Measurements from ENCODE around the gene SIVA1.

Gene SIVA1

GRCh38 chr14:104730487-104730886, 22.5 kb upstream of the SIVA1 start:
- DNase-seq: no peak
- ChIA-PET POLR2A (no interaction called here), CTCF (interaction anchor here (1.1 kb wide), 1 partner anchor 95 kb away, joined by 3 read pairs; no protein-coding TSS in a partner anchor)
- Histone ChIP-seq H3K27me3 (replicated peaks in 2 of 5; ENCODE audit: control insufficient read depth in 4 of 5, insufficient read depth in 5 of 5, low read length in 4 of 5) (no peaks in the 10 kb centered on the region), H3K27ac (ENCODE audit: insufficient read depth in 1 of 2, low read depth in 1 of 2, low read length in 2 of 2, poor library complexity in 1 of 2, severe bottlenecking in 2 of 2) (no peak overlapping the region), H3K4me3 (ENCODE audit: control insufficient read depth in 1 of 7, extremely low read depth in 1 of 7, insufficient read depth in 4 of 7, low read depth in 2 of 7, low read length in 6 of 7) (no peak overlapping the region), H3K9me3 (ENCODE audit: control extremely low read depth in 1 of 5, control insufficient read depth in 4 of 5, insufficient read depth in 2 of 5, low read depth in 1 of 5, low read length in 4 of 5) (no peaks in the 10 kb centered on the region), H3K4me1 (ENCODE audit: control extremely low read depth in 1 of 4, control insufficient read depth in 4 of 4, insufficient read depth in 4 of 4, low read length in 3 of 4) (peaks cover 0 to under 1% (median 0%) of the 10 kb centered on the region in 4 experiments), H3K36me3 (ENCODE audit: control insufficient read depth in 4 of 4, insufficient read depth in 4 of 4, low read length in 3 of 4) (no peaks in the 10 kb centered on the region)
- 94% methylated on average over 5 of the region's 5 CpGs for WGBS (ENCODE audit: insufficient coverage)

- peaks cover 0 to 8% (median 7%) of the 10 kb centered on the region in 4 experiments for H3K4me1 ChIP-seq (ENCODE audit: control extremely low read depth in 1 of 4, control insufficient read depth in 4 of 4, insufficient read depth in 4 of 4, low read length in 3 of 4)
- no peak overlapping the region for H3K4me3 ChIP-seq (ENCODE audit: control insufficient read depth in 1 of 7, extremely low read depth in 1 of 7, insufficient read depth in 4 of 7, low read depth in 2 of 7, low read length in 6 of 7)
- ChIA-PET POLR2A (no interaction called here), CTCF (interaction anchor here (0.7 to 1.1 kb wide), 2 partner anchors 11 to 19 kb away, joined by 3 read pairs; no protein-coding TSS in a partner anchor)
- no peaks in the 10 kb centered on the region for H3K36me3 ChIP-seq (ENCODE audit: control insufficient read depth in 4 of 4, insufficient read depth in 4 of 4, low read length in 3 of 4)
- 96% methylated on average over 15 of the region's 18 CpGs for WGBS (ENCODE audit: insufficient coverage)
- H3K27me3 ChIP-seq (replicated peaks in 2 of 5; ENCODE audit: control insufficient read depth in 4 of 5, insufficient read depth in 5 of 5, low read length in 4 of 5): no peaks in the 10 kb centered on the region
- no peak overlapping the region for H3K27ac ChIP-seq (ENCODE audit: insufficient read depth in 1 of 2, low read depth in 1 of 2, low read length in 2 of 2, poor library complexity in 1 of 2, severe bottlenecking in 2 of 2)
- DNase-seq: peak in 2 of 3 donors; percentile 25 to 41
- no peaks in the 10 kb centered on the region for H3K9me3 ChIP-seq (ENCODE audit: control extremely low read depth in 1 of 5, control insufficient read depth in 4 of 5, insufficient read depth in 2 of 5, low read depth in 1 of 5, low read length in 4 of 5)
Measured at GRCh38 chr14:104731320-104732294, 21.3 kb upstream of the SIVA1 start.

- WGBS (ENCODE audit: insufficient coverage): 90% methylated on average over 11 of the region's 14 CpGs
- ChIA-PET CTCF (interaction anchor here (1.1 kb wide), 1 partner anchor 10 kb away, joined by 3 read pairs; no protein-coding TSS in a partner anchor), POLR2A (no interaction called here)
- no peaks in the 10 kb centered on the region for H3K9me3 ChIP-seq (ENCODE audit: control extremely low read depth in 1 of 5, control insufficient read depth in 4 of 5, insufficient read depth in 2 of 5, low read depth in 1 of 5, low read length in 4 of 5)
- no peak overlapping the region for H3K27ac ChIP-seq (ENCODE audit: insufficient read depth in 1 of 2, low read depth in 1 of 2, low read length in 2 of 2, poor library complexity in 1 of 2, severe bottlenecking in 2 of 2)
- H3K4me3 ChIP-seq (ENCODE audit: control insufficient read depth in 1 of 7, extremely low read depth in 1 of 7, insufficient read depth in 4 of 7, low read depth in 2 of 7, low read length in 6 of 7): no peak overlapping the region
- no peaks in the 10 kb centered on the region for H3K36me3 ChIP-seq (ENCODE audit: control insufficient read depth in 4 of 4, insufficient read depth in 4 of 4, low read length in 3 of 4)
- H3K27me3 ChIP-seq (replicated peaks in 2 of 5; ENCODE audit: control insufficient read depth in 4 of 5, insufficient read depth in 5 of 5, low read length in 4 of 5): no peaks in the 10 kb centered on the region
- DNase-seq: no peak
- H3K4me1 ChIP-seq (ENCODE audit: control extremely low read depth in 1 of 4, control insufficient read depth in 4 of 4, insufficient read depth in 4 of 4, low read length in 3 of 4): peaks cover 0 to 8% (median 7%) of the 10 kb centered on the region in 4 experiments
Measured at GRCh38 chr14:104732355-104732804, 20.6 kb upstream of the SIVA1 start.

GRCh38 chr14:104732931-104733681, 19.8 kb upstream of the SIVA1 start:
- H3K27me3 ChIP-seq (replicated peaks in 2 of 5; ENCODE audit: control insufficient read depth in 4 of 5, insufficient read depth in 5 of 5, low read length in 4 of 5): no peaks in the 10 kb centered on the region
- WGBS (ENCODE audit: insufficient coverage): 96% methylated on average over 11 of the region's 23 CpGs
- CTCF ChIA-PET: no interaction called here
- no peaks in the 10 kb centered on the region for H3K9me3 ChIP-seq (ENCODE audit: control extremely low read depth in 1 of 5, control insufficient read depth in 4 of 5, insufficient read depth in 2 of 5, low read depth in 1 of 5, low read length in 4 of 5)
- no peak overlapping the region for H3K4me3 ChIP-seq (ENCODE audit: control insufficient read depth in 1 of 7, extremely low read depth in 1 of 7, insufficient read depth in 4 of 7, low read depth in 2 of 7, low read length in 6 of 7)
- POLR2A ChIA-PET: no interaction called here
- peaks cover 0 to 8% (median 7%) of the 10 kb centered on the region in 4 experiments for H3K4me1 ChIP-seq (ENCODE audit: control extremely low read depth in 1 of 4, control insufficient read depth in 4 of 4, insufficient read depth in 4 of 4, low read length in 3 of 4)
- no peak overlapping the region for H3K27ac ChIP-seq (ENCODE audit: insufficient read depth in 1 of 2, low read depth in 1 of 2, low read length in 2 of 2, poor library complexity in 1 of 2, severe bottlenecking in 2 of 2)
- DNase-seq: no peak
- no peaks in the 10 kb centered on the region for H3K36me3 ChIP-seq (ENCODE audit: control insufficient read depth in 4 of 4, insufficient read depth in 4 of 4, low read length in 3 of 4)

GRCh38 chr14:104734051-104734587, 18.8 kb upstream of the SIVA1 start:
- POLR2A ChIA-PET: no interaction called here
- WGBS (ENCODE audit: insufficient coverage): 100% methylated on average over 4 of the region's 6 CpGs
- Histone ChIP-seq H3K27me3 (replicated peaks in 2 of 5; ENCODE audit: control insufficient read depth in 4 of 5, insufficient read depth in 5 of 5, low read length in 4 of 5) (no peaks in the 10 kb centered on the region), H3K9me3 (ENCODE audit: control extremely low read depth in 1 of 5, control insufficient read depth in 4 of 5, insufficient read depth in 2 of 5, low read depth in 1 of 5, low read length in 4 of 5) (no peaks in the 10 kb centered on the region), H3K36me3 (ENCODE audit: control insufficient read depth in 4 of 4, insufficient read depth in 4 of 4, low read length in 3 of 4) (no peaks in the 10 kb centered on the region), H3K4me3 (ENCODE audit: control insufficient read depth in 1 of 7, extremely low read depth in 1 of 7, insufficient read depth in 4 of 7, low read depth in 2 of 7, low read length in 6 of 7) (no peak overlapping the region), H3K4me1 (ENCODE audit: control extremely low read depth in 1 of 4, control insufficient read depth in 4 of 4, insufficient read depth in 4 of 4, low read length in 3 of 4) (peaks cover 0 to 8% (median 7%) of the 10 kb centered on the region in 4 experiments), H3K27ac (ENCODE audit: insufficient read depth in 1 of 2, low read depth in 1 of 2, low read length in 2 of 2, poor library complexity in 1 of 2, severe bottlenecking in 2 of 2) (no peak overlapping the region)
- DNase-seq: no peak
- CTCF ChIA-PET: interaction anchor here (1.3 kb wide), 1 partner anchor 8 kb away, joined by 5 read pairs; no protein-coding TSS in a partner anchor

- ChIA-PET CTCF (interaction anchor here (1.3 kb wide), 1 partner anchor 9 kb away, joined by 5 read pairs; no protein-coding TSS in a partner anchor), POLR2A (no interaction called here)
- no peaks in the 10 kb centered on the region for H3K27me3 ChIP-seq (replicated peaks in 2 of 5; ENCODE audit: control insufficient read depth in 4 of 5, insufficient read depth in 5 of 5, low read length in 4 of 5)
- H3K27ac ChIP-seq (ENCODE audit: insufficient read depth in 1 of 2, low read depth in 1 of 2, low read length in 2 of 2, poor library complexity in 1 of 2, severe bottlenecking in 2 of 2): no peak overlapping the region
- peaks cover 0 to 8% (median 7%) of the 10 kb centered on the region in 4 experiments for H3K4me1 ChIP-seq (ENCODE audit: control extremely low read depth in 1 of 4, control insufficient read depth in 4 of 4, insufficient read depth in 4 of 4, low read length in 3 of 4)
- 100% methylated on average over 8 of the region's 9 CpGs for WGBS (ENCODE audit: insufficient coverage)
- no peak overlapping the region for H3K4me3 ChIP-seq (ENCODE audit: control insufficient read depth in 1 of 7, extremely low read depth in 1 of 7, insufficient read depth in 4 of 7, low read depth in 2 of 7, low read length in 6 of 7)
- H3K36me3 ChIP-seq (ENCODE audit: control insufficient read depth in 4 of 4, insufficient read depth in 4 of 4, low read length in 3 of 4): no peaks in the 10 kb centered on the region
- H3K9me3 ChIP-seq (ENCODE audit: control extremely low read depth in 1 of 5, control insufficient read depth in 4 of 5, insufficient read depth in 2 of 5, low read depth in 1 of 5, low read length in 4 of 5): no peaks in the 10 kb centered on the region
- DNase-seq: no peak
Measured at GRCh38 chr14:104734601-104734990, 18.4 kb upstream of the SIVA1 start.

Data from common myeloid progenitor, CD34-positive (primary cell).